Activated CD8-positive, alpha-beta memory T cell treated with anti-CD3 and anti-CD28 coated beads, Interleukin-2, amount 50 U/mL, for 1 hour (primary cell): Measurements from ENCODE around the gene B3GNT3.

ENCODE experiments used
- DNase-seq: peaks from one replicate; pipeline ENCODE4 v3.0.0-alpha.2; 2020; ENCODE audit errors: extremely low read depth

Gene B3GNT3

DNA sequence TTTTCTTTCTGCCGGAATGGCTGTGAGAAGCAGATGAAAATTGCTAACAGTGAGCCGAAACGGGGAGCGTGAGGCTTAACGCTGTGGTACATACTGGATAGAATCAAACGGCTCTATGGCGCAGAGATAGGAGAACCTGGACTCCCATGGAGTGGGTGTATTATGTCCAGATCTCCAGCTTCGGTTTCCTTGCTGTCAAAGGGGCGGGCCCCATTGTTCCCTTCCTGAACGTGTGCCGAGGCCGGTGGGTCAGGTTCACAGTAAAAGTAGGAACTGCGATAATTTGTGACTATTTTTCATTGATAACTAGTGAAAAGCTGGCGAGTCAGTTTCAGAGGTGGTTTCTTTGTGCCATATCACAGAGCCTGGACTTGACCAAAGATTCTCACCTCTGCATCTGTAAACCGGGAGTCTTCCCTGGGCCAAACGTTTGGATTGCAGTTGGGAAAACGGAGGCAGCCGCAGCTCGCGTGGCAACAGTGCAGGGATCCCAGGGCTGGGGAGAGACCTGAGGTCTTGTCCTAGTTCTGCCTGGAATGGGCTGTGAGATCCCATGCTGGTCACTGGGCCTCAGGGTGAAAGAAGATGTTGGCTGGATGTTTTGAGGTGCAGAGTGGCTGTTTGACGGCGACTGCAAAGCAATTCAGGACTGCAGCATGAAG, 65.5 kb downstream of the B3GNT3 start:
- DNase-seq = no peak

DNA sequence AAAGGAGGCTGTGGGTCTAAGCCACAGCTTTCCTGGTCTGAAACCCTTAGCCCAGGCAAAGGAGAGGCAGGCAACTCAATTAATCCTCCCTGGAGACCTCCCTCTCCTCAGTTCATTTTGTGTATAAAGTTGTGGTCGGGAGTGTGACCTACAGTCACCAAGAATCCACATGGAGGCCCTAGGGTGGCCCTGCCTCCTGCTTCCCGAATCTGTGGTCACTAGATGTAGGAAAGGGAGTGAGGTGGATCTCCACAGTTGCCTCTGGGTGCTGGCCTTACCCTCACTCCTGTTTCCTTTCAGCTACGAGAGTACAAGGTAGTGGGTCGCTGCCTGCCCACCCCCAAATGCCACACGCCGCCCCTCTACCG, 66.0 kb downstream of the B3GNT3 start:
- no peak for DNase-seq

DNA sequence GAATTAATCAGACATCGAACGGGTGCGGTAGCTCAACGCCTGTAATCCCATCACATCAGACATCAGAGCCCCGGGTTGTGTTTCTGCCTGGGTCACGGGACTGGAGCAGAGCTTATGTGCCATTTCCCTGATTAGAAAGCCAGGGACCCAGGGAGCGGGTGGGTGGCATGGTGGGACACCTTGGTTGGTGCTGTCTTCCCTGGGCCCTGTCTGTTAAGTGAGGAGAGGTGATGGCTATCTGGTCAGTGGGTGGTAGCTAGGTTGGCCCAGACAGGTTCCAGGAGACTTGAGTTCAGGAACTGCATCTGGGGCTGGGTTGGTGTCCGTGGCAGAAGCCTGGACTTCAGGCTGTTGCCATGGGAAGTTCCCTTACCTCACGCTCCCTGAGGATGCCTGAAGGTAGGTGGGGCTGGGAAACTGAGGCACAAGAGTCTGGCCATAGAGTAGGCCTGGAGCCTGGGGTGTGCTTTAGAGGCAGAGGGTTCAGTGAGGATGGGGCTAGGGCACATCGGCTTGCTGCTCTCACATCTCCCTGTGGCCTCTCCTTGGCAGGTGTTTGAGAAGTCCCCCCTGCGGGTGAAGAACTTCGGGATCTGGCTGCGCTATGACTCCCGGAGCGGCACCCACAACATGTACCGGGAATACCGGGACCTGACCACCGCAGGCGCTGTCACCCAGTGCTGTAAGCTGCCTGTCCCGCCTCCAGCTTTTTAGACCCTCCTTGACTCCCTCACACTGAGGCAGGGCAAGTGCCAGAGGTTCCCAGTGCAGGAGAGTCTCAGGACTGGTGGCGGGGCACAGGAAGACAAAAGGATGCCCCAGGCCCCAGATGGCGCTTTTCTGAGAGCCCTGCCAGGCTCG, 66.8 kb downstream of the B3GNT3 start:
- no peak for DNase-seq

DNA sequence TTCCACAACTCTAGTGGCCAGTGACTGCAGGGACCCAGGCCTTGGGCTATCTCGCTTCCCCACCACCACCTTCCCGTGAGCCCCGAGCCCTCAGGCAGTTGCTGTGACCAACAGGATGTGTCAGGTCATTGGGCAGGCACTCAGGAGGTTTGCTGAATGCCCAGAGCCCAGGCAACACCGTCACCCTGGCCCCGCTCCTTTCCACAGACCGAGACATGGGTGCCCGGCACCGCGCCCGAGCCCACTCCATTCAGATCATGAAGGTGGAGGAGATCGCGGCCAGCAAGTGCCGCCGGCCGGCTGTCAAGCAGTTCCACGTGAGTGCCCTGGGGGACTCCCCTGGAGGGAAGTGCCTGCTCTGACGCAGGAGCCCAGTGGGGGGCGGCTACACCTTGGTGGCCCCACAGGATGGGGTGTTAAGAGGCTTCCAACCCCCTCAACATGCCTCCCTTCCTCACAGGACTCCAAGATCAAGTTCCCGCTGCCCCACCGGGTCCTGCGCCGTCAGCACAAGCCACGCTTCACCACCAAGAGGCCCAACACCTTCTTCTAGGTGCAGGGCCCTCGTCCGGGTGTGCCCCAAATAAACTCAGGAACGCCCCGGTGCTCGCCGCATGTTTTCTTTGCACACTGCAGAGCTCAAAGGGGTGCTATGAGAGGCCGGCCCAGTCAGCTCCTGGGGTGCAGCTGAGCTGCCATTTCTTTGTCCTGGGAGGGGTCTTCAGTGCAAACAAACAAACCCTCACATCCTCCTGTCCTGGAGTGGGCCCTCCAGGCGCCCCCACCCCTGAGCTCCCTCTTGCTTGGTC, 68.0 kb downstream of the B3GNT3 start:
- no peak for DNase-seq
